ENCODE data around the gene TCTN2.

The TCTN2 gene

GRCh38 chr12:123749355-123749754, 78.4 kb downstream of the TCTN2 start:
- Histone ChIP-seq H3K27me3 (ENCODE audit: control insufficient read depth, insufficient read depth, low read length) (no peaks in the 10 kb centered on the region), H3K36me3 (ENCODE audit: control insufficient read depth, insufficient read depth, low read length) (peaks cover 38% of the 10 kb centered on the region), H3K4me3 (ENCODE audit: low read length) (no peak overlapping the region), H3K4me1 (ENCODE audit: control insufficient read depth, insufficient read depth, low read length) (no peaks in the 10 kb centered on the region), H3K27ac (ENCODE audit: low read depth, low read length) (no peak overlapping the region), H3K9ac (ENCODE audit: low read length) (no peak overlapping the region)

GRCh38 chr12:123750159-123750656, 79.3 kb downstream of the TCTN2 start:
- Histone ChIP-seq H3K36me3 (ENCODE audit: control insufficient read depth, insufficient read depth, low read length) (peaks cover 34% of the 10 kb centered on the region), H3K4me1 (ENCODE audit: control insufficient read depth, insufficient read depth, low read length) (no peaks in the 10 kb centered on the region), H3K27ac (ENCODE audit: low read depth, low read length) (no peak overlapping the region), H3K27me3 (ENCODE audit: control insufficient read depth, insufficient read depth, low read length) (no peaks in the 10 kb centered on the region), H3K9ac (ENCODE audit: low read length) (no peak overlapping the region), H3K4me3 (ENCODE audit: low read length) (no peak overlapping the region)

GRCh38 chr12:123752046-123752445, 81.1 kb downstream of the TCTN2 start:
- H3K27ac ChIP-seq (ENCODE audit: low read depth, low read length) = no peak overlapping the region
- H3K9ac ChIP-seq (ENCODE audit: low read length) = no peak overlapping the region
- H3K27me3 ChIP-seq (ENCODE audit: control insufficient read depth, insufficient read depth, low read length) = no peaks in the 10 kb centered on the region
- H3K4me3 ChIP-seq (ENCODE audit: low read length) = no peak overlapping the region
- H3K4me1 ChIP-seq (ENCODE audit: control insufficient read depth, insufficient read depth, low read length) = no peaks in the 10 kb centered on the region
- peaks cover 31% of the 10 kb centered on the region for H3K36me3 ChIP-seq (ENCODE audit: control insufficient read depth, insufficient read depth, low read length)

GRCh38 chr12:123754041-123754772, 83.3 kb downstream of the TCTN2 start:
- no peaks in the 10 kb centered on the region for H3K27me3 ChIP-seq (ENCODE audit: control insufficient read depth, insufficient read depth, low read length)
- no peak overlapping the region for H3K9ac ChIP-seq (ENCODE audit: low read length)
- no peak overlapping the region for H3K4me3 ChIP-seq (ENCODE audit: low read length)
- H3K36me3 ChIP-seq (ENCODE audit: control insufficient read depth, insufficient read depth, low read length) = peaks cover 22% of the 10 kb centered on the region
- no peaks in the 10 kb centered on the region for H3K4me1 ChIP-seq (ENCODE audit: control insufficient read depth, insufficient read depth, low read length)
- H3K27ac ChIP-seq (ENCODE audit: low read depth, low read length) = no peak overlapping the region

GRCh38 chr12:123757561-123757960, 86.6 kb downstream of the TCTN2 start:
- H3K36me3 ChIP-seq (ENCODE audit: control insufficient read depth, insufficient read depth, low read length) = peaks cover 18% of the 10 kb centered on the region
- no peak overlapping the region for H3K9ac ChIP-seq (ENCODE audit: low read length)
- no peaks in the 10 kb centered on the region for H3K4me1 ChIP-seq (ENCODE audit: control insufficient read depth, insufficient read depth, low read length)
- no peak overlapping the region for H3K4me3 ChIP-seq (ENCODE audit: low read length)
- no peak overlapping the region for H3K27ac ChIP-seq (ENCODE audit: low read depth, low read length)
- H3K27me3 ChIP-seq (ENCODE audit: control insufficient read depth, insufficient read depth, low read length) = no peaks in the 10 kb centered on the region
